NB4 (cell line): ENCODE data around the gene ABHD12.

ENCODE experiments used
- DNase-seq: peaks from one replicate; pipeline ENCODE4 v3.0.0; 2010; ENCODE audit warnings: low read depth
- H3K4me3 ChIP-seq: one replicate; pipeline ENCODE4 v1.5.1; 2011; ENCODE audit warnings: mild to moderate bottlenecking, low read depth, low read length, moderate library complexity
- MAX ChIP-seq: IDR thresholded peaks from 2 replicates; pipeline ENCODE4 v1.6.1; 2011; ENCODE audit warnings: low read depth, low read length
- MYC ChIP-seq: IDR thresholded peaks from 2 replicates; pipeline ENCODE4 v1.6.1; 2011; ENCODE audit warnings: low read depth, low read length
- POLR2A ChIP-seq: IDR thresholded peaks from 2 replicates; pipeline ENCODE4 v1.6.1; 2011; ENCODE audit warnings: mild to moderate bottlenecking; ENCODE audit not compliant: insufficient read length; ENCODE audit errors: extremely low read depth
- TF ChIP-seq, protein P1 (sequence below): IDR thresholded peaks from one replicate; pipeline ENCODE4 v1.5.1; 2012; ENCODE audit warnings: low read depth, low read length

Gene ABHD12

GRCh38 chr20:25421102-25421501 lies 30.5 kb upstream of the ABHD12 start:
- DNase-seq, result no peak
- H3K4me3 ChIP-seq, result no peak overlapping the region
- TF ChIP-seq POLR2A (no peak), MYC (no peak), MAX (no peak)
- TF ChIP-seq, protein P1, sequence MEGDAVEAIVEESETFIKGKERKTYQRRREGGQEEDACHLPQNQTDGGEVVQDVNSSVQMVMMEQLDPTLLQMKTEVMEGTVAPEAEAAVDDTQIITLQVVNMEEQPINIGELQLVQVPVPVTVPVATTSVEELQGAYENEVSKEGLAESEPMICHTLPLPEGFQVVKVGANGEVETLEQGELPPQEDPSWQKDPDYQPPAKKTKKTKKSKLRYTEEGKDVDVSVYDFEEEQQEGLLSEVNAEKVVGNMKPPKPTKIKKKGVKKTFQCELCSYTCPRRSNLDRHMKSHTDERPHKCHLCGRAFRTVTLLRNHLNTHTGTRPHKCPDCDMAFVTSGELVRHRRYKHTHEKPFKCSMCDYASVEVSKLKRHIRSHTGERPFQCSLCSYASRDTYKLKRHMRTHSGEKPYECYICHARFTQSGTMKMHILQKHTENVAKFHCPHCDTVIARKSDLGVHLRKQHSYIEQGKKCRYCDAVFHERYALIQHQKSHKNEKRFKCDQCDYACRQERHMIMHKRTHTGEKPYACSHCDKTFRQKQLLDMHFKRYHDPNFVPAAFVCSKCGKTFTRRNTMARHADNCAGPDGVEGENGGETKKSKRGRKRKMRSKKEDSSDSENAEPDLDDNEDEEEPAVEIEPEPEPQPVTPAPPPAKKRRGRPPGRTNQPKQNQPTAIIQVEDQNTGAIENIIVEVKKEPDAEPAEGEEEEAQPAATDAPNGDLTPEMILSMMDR, result no peak

- no peak overlapping the region for H3K4me3 ChIP-seq
- TF ChIP-seq POLR2A, result no peak
- TF ChIP-seq, protein P1, result no peak
- no peak for TF ChIP-seq MYC
- TF ChIP-seq MAX, result no peak
- no peak for DNase-seq
These were observed 28.1 kb upstream of the ABHD12 start for GRCh38 chr20:25418776-25419175.

- peak overlapping the region; percentile 91 for H3K4me3 ChIP-seq
- no peak for DNase-seq
- TF ChIP-seq, protein P1, result no peak
- TF ChIP-seq MYC (no peak), MAX (no peak), POLR2A (no peak)
These were observed 18.3 kb upstream of the ABHD12 start for GRCh38 chr20:25408890-25409289.

DNA sequence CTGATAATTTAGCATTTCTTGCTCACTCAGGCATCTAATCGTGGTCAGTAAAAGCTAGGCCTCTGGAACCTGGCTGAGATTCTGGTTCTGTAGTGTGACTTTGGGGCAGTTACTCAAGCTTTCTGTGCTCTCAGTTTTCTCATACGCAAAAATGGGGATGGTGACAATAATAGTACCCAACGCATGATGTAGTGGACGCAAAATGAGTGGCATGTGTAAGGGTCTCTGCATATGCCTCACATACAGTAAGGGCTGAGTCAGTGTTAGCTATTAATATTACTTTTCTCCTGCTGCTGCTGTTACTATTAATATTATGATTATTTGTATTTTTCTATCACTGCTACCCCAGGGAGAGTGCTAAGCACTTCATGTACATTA lies 17.5 kb upstream of the ABHD12 start:
- H3K4me3 ChIP-seq, result peak overlapping the region; percentile 91
- peak; percentile 25 for DNase-seq
- TF ChIP-seq POLR2A, result no peak
- TF ChIP-seq MYC, result 0 out of 2 replicates have a peak, but pooled peaks have one; percentile 16
- TF ChIP-seq, protein P1, result no peak
- no peak for TF ChIP-seq MAX

- peak; percentile 96 for DNase-seq
- peak within 1 kb of the TSS; percentile 91 for H3K4me3 ChIP-seq
- TF ChIP-seq, protein P1, result no peak
- TF ChIP-seq POLR2A (peak; percentile 82), MAX (no peak), MYC (peak; percentile 45; the same call in 1 of the 2 replicates)
These were observed 16.9 kb upstream of the ABHD12 start, which contains the start of gene GINS1 for GRCh38 chr20:25407311-25408169. GINS1 (plus strand) TSS chr20:25407673; CDS start chr20:25407821, 148 bp downstream.
